ENCODE measurements around the gene IFI6.
A peak's percentile ranks its signal among the peaks of the same experiment; 100 is the strongest.

The IFI6 gene

GRCh38 chr1:27638805-27639204, 33.2 kb downstream of the IFI6 start:
- no peaks in the 10 kb centered on the region for H3K9me3 ChIP-seq (ENCODE audit: insufficient read depth, low read length)
- peaks cover 12% of the 10 kb centered on the region for H3K27me3 ChIP-seq (ENCODE audit: insufficient read depth, insufficient read length)
- no peak overlapping the region for H3K9ac ChIP-seq (ENCODE audit: insufficient read length, low read depth)
- DNase-seq (ENCODE audit: low read depth, low spot score): no peak
- no peaks in the 10 kb centered on the region for H3K36me3 ChIP-seq (ENCODE audit: insufficient read depth, insufficient read length, low read length)
- no peak overlapping the region for H3K4me3 ChIP-seq (ENCODE audit: insufficient read length, low read depth)
- H3K4me1 ChIP-seq (ENCODE audit: insufficient read depth, insufficient read length): peaks cover 28% of the 10 kb centered on the region
- TF ChIP-seq SUZ12 (IDR thresholded peaks at IDR 0.05; ENCODE audit: extremely low read depth, insufficient read depth, insufficient read length) (no peak), ZNF274 (IDR thresholded peaks at IDR 0.05; ENCODE audit: low read depth, low read length) (no peak), YY1 (IDR thresholded peaks at IDR 0.05; ENCODE audit: insufficient read depth, insufficient read length) (no peak)

GRCh38 chr1:27638047-27638734, 33.8 kb downstream of the IFI6 start:
- H3K9me3 ChIP-seq (ENCODE audit: insufficient read depth, low read length): no peaks in the 10 kb centered on the region
- H3K27me3 ChIP-seq (ENCODE audit: insufficient read depth, insufficient read length): peaks cover 18% of the 10 kb centered on the region
- no peak overlapping the region for H3K4me3 ChIP-seq (ENCODE audit: insufficient read length, low read depth)
- peaks cover 29% of the 10 kb centered on the region for H3K4me1 ChIP-seq (ENCODE audit: insufficient read depth, insufficient read length)
- H3K36me3 ChIP-seq (ENCODE audit: insufficient read depth, insufficient read length, low read length): no peaks in the 10 kb centered on the region
- no peak overlapping the region for H3K9ac ChIP-seq (ENCODE audit: insufficient read length, low read depth)
- no peak for DNase-seq (ENCODE audit: low read depth, low spot score)
- no peak for TF ChIP-seq YY1 (IDR thresholded peaks at IDR 0.05; ENCODE audit: insufficient read depth, insufficient read length)
- no peak for TF ChIP-seq SUZ12 (IDR thresholded peaks at IDR 0.05; ENCODE audit: extremely low read depth, insufficient read depth, insufficient read length)
- no peak for TF ChIP-seq ZNF274 (IDR thresholded peaks at IDR 0.05; ENCODE audit: low read depth, low read length)

GRCh38 chr1:27635396-27636142, 36.4 kb downstream of the IFI6 start:
- H3K36me3 ChIP-seq (ENCODE audit: insufficient read depth, insufficient read length, low read length): no peaks in the 10 kb centered on the region
- DNase-seq (ENCODE audit: low read depth, low spot score): no peak
- H3K9me3 ChIP-seq (ENCODE audit: insufficient read depth, low read length): no peaks in the 10 kb centered on the region
- H3K4me3 ChIP-seq (ENCODE audit: insufficient read length, low read depth): no peak overlapping the region
- H3K4me1 ChIP-seq (ENCODE audit: insufficient read depth, insufficient read length): peaks cover 41% of the 10 kb centered on the region
- H3K9ac ChIP-seq (ENCODE audit: insufficient read length, low read depth): peak overlapping the region; percentile 11
- no peak for TF ChIP-seq SUZ12 (IDR thresholded peaks at IDR 0.05; ENCODE audit: extremely low read depth, insufficient read depth, insufficient read length)
- TF ChIP-seq YY1 (IDR thresholded peaks at IDR 0.05; ENCODE audit: insufficient read depth, insufficient read length): no peak
- TF ChIP-seq ZNF274 (IDR thresholded peaks at IDR 0.05; ENCODE audit: low read depth, low read length): no peak
- peaks cover 26% of the 10 kb centered on the region for H3K27me3 ChIP-seq (ENCODE audit: insufficient read depth, insufficient read length)

- Histone ChIP-seq H3K36me3 (ENCODE audit: insufficient read depth, insufficient read length, low read length) (no peaks in the 10 kb centered on the region), H3K9ac (ENCODE audit: insufficient read length, low read depth) (peak within 1 kb of the TSS; percentile 89), H3K9me3 (ENCODE audit: insufficient read depth, low read length) (no peaks in the 10 kb centered on the region), H3K4me3 (ENCODE audit: insufficient read length, low read depth) (peak within 1 kb of the TSS; percentile 52), H3K4me1 (ENCODE audit: insufficient read depth, insufficient read length) (peaks cover 40% of the 10 kb centered on the region), H3K27me3 (ENCODE audit: insufficient read depth, insufficient read length) (peaks cover 26% of the 10 kb centered on the region)
- DNase-seq (ENCODE audit: low read depth, low spot score): no peak
- TF ChIP-seq YY1 (IDR thresholded peaks at IDR 0.05; ENCODE audit: insufficient read depth, insufficient read length) (no peak), ZNF274 (IDR thresholded peaks at IDR 0.05; ENCODE audit: low read depth, low read length) (no peak), SUZ12 (IDR thresholded peaks at IDR 0.05; ENCODE audit: extremely low read depth, insufficient read depth, insufficient read length) (no peak)
Measured at GRCh38 chr1:27634985-27635367, 37.0 kb downstream of the IFI6 start, which contains the start of gene FGR. Gene FGR (minus strand): TSS chr1:27635185. CDS start chr1:27623916, 11,269 bp downstream.

- Histone ChIP-seq H3K4me3 (ENCODE audit: insufficient read length, low read depth) (peak overlapping the region; percentile 52), H3K9ac (ENCODE audit: insufficient read length, low read depth) (peak overlapping the region; percentile 89), H3K9me3 (ENCODE audit: insufficient read depth, low read length) (no peaks in the 10 kb centered on the region), H3K4me1 (ENCODE audit: insufficient read depth, insufficient read length) (peaks cover 38% of the 10 kb centered on the region), H3K36me3 (ENCODE audit: insufficient read depth, insufficient read length, low read length) (no peaks in the 10 kb centered on the region), H3K27me3 (ENCODE audit: insufficient read depth, insufficient read length) (peaks cover 26% of the 10 kb centered on the region)
- TF ChIP-seq YY1 (IDR thresholded peaks at IDR 0.05; ENCODE audit: insufficient read depth, insufficient read length) (no peak), SUZ12 (IDR thresholded peaks at IDR 0.05; ENCODE audit: extremely low read depth, insufficient read depth, insufficient read length) (no peak), ZNF274 (IDR thresholded peaks at IDR 0.05; ENCODE audit: low read depth, low read length) (no peak)
- no peak for DNase-seq (ENCODE audit: low read depth, low spot score)
Measured at GRCh38 chr1:27634177-27634984, 37.6 kb downstream of the IFI6 start.

GRCh38 chr1:27633640-27634176, 38.3 kb downstream of the IFI6 start:
- H3K4me3 ChIP-seq (ENCODE audit: insufficient read length, low read depth): peak overlapping the region; percentile 52

More at GRCh38 chr1:27633640-27634176, 38.3 kb downstream of the IFI6 start:
- Histone ChIP-seq H3K27me3 (ENCODE audit: insufficient read depth, insufficient read length) (peaks cover 28% of the 10 kb centered on the region), H3K9ac (ENCODE audit: insufficient read length, low read depth) (peak overlapping the region; percentile 89), H3K9me3 (ENCODE audit: insufficient read depth, low read length) (no peaks in the 10 kb centered on the region), H3K4me1 (ENCODE audit: insufficient read depth, insufficient read length) (peaks cover 40% of the 10 kb centered on the region), H3K36me3 (ENCODE audit: insufficient read depth, insufficient read length, low read length) (no peaks in the 10 kb centered on the region)
- TF ChIP-seq YY1 (IDR thresholded peaks at IDR 0.05; ENCODE audit: insufficient read depth, insufficient read length): no peak
- no peak for TF ChIP-seq SUZ12 (IDR thresholded peaks at IDR 0.05; ENCODE audit: extremely low read depth, insufficient read depth, insufficient read length)
- no peak for TF ChIP-seq ZNF274 (IDR thresholded peaks at IDR 0.05; ENCODE audit: low read depth, low read length)
- DNase-seq (ENCODE audit: low read depth, low spot score): no peak

Measured in NT2/D1 (cell line).